ENCODE measurements around the gene TLE4.
"Not testable (repeated sequence)": the region's sequence is repeated elsewhere in the genome, so short reads cannot be mapped to it uniquely, and the experiment has no call there.

TLE4 gene

DNA sequence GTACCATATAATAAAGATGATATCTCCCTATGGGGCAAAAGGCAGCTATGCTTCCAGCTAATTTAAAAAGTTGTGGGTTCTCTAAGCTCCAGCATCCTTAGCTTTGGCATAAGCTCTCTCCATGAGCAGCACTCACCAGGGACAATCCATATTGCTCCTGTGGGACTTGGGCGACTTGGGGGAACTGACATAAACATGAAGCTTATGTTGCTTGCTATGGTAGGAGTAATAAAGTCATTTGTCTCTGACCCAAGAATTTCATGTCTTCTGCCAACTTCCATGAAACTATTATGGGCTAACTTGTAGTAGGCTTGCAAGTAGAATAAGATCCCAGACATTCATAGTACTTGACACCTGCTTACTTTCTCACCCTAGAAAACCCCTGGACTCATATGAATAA, 36.2 kb upstream of the TLE4 start:
- Histone ChIP-seq H3K4me3 (replicated peaks; ENCODE audit: insufficient read depth, low read length) (no peak overlapping the region), H3K27me3 (ENCODE audit: insufficient read depth, poor library complexity, severe bottlenecking) (no peaks in the 10 kb centered on the region), H3K27ac (replicated peaks) (no peak overlapping the region)
- DNase-seq (ENCODE audit: low read depth in 1 of 2, low spot score in 1 of 2), result no peak
- TF ChIP-seq, protein P1, sequence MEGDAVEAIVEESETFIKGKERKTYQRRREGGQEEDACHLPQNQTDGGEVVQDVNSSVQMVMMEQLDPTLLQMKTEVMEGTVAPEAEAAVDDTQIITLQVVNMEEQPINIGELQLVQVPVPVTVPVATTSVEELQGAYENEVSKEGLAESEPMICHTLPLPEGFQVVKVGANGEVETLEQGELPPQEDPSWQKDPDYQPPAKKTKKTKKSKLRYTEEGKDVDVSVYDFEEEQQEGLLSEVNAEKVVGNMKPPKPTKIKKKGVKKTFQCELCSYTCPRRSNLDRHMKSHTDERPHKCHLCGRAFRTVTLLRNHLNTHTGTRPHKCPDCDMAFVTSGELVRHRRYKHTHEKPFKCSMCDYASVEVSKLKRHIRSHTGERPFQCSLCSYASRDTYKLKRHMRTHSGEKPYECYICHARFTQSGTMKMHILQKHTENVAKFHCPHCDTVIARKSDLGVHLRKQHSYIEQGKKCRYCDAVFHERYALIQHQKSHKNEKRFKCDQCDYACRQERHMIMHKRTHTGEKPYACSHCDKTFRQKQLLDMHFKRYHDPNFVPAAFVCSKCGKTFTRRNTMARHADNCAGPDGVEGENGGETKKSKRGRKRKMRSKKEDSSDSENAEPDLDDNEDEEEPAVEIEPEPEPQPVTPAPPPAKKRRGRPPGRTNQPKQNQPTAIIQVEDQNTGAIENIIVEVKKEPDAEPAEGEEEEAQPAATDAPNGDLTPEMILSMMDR (IDR thresholded peaks at IDR 0.05; ENCODE audit: insufficient read depth, low read length), result no peak
- TF ChIP-seq, protein P2, sequence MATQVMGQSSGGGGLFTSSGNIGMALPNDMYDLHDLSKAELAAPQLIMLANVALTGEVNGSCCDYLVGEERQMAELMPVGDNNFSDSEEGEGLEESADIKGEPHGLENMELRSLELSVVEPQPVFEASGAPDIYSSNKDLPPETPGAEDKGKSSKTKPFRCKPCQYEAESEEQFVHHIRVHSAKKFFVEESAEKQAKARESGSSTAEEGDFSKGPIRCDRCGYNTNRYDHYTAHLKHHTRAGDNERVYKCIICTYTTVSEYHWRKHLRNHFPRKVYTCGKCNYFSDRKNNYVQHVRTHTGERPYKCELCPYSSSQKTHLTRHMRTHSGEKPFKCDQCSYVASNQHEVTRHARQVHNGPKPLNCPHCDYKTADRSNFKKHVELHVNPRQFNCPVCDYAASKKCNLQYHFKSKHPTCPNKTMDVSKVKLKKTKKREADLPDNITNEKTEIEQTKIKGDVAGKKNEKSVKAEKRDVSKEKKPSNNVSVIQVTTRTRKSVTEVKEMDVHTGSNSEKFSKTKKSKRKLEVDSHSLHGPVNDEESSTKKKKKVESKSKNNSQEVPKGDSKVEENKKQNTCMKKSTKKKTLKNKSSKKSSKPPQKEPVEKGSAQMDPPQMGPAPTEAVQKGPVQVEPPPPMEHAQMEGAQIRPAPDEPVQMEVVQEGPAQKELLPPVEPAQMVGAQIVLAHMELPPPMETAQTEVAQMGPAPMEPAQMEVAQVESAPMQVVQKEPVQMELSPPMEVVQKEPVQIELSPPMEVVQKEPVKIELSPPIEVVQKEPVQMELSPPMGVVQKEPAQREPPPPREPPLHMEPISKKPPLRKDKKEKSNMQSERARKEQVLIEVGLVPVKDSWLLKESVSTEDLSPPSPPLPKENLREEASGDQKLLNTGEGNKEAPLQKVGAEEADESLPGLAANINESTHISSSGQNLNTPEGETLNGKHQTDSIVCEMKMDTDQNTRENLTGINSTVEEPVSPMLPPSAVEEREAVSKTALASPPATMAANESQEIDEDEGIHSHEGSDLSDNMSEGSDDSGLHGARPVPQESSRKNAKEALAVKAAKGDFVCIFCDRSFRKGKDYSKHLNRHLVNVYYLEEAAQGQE (IDR thresholded peaks at IDR 0.05; ENCODE audit: insufficient replicate concordance, low read depth), result no peak
- TF ChIP-seq GABPA (IDR thresholded peaks at IDR 0.05; ENCODE audit: low read depth) (no peak), SPI1 (IDR thresholded peaks at IDR 0.05; ENCODE audit: borderline replicate concordance, low read depth) (no peak), POLR2AphosphoS5 (IDR thresholded peaks at IDR 0.05; ENCODE audit: low read depth) (no peak)

DNA sequence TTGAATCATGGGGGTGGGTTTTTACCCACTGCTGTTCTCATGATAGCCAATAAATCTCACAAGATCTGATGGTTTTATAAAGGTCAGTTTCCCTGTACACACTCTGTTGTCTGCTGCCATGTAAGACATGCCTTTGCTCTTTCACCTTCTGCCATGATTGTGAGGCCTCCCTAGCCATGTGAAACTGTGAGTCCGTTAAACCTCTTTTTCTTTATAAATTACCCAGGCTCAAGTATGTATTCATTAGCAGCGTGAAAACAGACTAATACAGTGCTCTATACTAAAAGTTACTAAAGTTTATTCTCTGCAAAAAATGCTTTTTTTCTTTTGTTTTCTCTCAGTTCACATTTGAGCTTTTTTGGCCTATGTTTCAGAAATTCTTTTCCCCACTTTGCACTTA, 33.9 kb upstream of the TLE4 start:
- no peak for DNase-seq (ENCODE audit: low read depth in 1 of 2, low spot score in 1 of 2)
- no peak overlapping the region for H3K4me3 ChIP-seq (replicated peaks; ENCODE audit: insufficient read depth, low read length)
- TF ChIP-seq GABPA (IDR thresholded peaks at IDR 0.05; ENCODE audit: low read depth) (no peak), POLR2AphosphoS5 (IDR thresholded peaks at IDR 0.05; ENCODE audit: low read depth) (no peak), SPI1 (IDR thresholded peaks at IDR 0.05; ENCODE audit: borderline replicate concordance, low read depth) (no peak)
- TF ChIP-seq, protein P2 (IDR thresholded peaks at IDR 0.05; ENCODE audit: insufficient replicate concordance, low read depth), result no peak
- TF ChIP-seq, protein P1 (IDR thresholded peaks at IDR 0.05; ENCODE audit: insufficient read depth, low read length), result no peak
- no peaks in the 10 kb centered on the region for H3K27me3 ChIP-seq (ENCODE audit: insufficient read depth, poor library complexity, severe bottlenecking)
- no peak overlapping the region for H3K27ac ChIP-seq (replicated peaks)

DNA sequence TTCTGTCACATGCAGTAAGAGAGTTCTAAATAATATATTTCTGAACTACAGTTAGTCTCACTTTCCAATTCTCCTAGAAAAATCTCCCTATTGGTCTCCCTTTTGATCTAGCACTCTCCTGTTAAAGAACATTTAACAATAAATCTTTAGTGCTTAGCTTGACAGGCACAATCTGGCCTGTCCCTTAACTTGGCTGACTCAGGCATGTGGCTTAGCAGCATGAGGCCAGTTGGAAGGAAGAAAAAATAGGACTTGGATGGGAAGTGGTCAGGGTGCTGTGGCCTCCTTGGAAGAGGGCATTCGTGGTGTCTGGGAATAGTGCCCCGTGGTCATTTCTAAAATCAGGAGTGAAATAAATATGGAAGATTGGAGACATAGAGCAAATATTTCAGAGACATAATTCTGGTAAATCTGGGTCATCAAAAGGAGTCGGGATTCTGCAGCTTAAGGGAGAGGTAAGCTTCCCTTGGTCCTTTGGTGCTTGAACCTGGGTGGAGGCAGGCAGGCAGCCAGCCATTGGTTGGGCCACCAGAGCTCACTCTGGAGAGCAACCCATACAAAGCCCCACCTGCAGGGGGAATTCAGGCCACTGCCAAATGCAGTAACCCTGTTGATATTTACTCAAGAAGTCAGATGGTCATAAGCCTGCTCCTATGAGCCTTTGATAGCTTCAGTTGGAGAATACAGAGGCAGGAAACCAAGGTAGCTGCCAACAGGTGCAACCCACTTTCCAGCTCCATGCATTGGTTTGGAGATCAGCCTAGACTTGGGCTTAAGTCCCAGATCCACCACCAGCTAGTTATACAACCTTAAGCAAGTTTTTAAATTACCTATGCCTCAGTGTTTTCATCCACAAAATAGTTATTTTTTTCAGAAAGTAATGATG, 28.8 kb upstream of the TLE4 start:
- H3K4me3 ChIP-seq (replicated peaks; ENCODE audit: insufficient read depth, low read length), result no peak overlapping the region
- H3K27ac ChIP-seq (replicated peaks), result no peak overlapping the region
- TF ChIP-seq GABPA (IDR thresholded peaks at IDR 0.05; ENCODE audit: low read depth) (no peak), SPI1 (IDR thresholded peaks at IDR 0.05; ENCODE audit: borderline replicate concordance, low read depth) (no peak), POLR2AphosphoS5 (IDR thresholded peaks at IDR 0.05; ENCODE audit: low read depth) (no peak)
- TF ChIP-seq, protein P1 (IDR thresholded peaks at IDR 0.05; ENCODE audit: insufficient read depth, low read length), result no peak
- TF ChIP-seq, protein P2 (IDR thresholded peaks at IDR 0.05; ENCODE audit: insufficient replicate concordance, low read depth), result no peak
- no peak for DNase-seq (ENCODE audit: low read depth in 1 of 2, low spot score in 1 of 2)
- H3K27me3 ChIP-seq (ENCODE audit: insufficient read depth, poor library complexity, severe bottlenecking), result no peaks in the 10 kb centered on the region

DNA sequence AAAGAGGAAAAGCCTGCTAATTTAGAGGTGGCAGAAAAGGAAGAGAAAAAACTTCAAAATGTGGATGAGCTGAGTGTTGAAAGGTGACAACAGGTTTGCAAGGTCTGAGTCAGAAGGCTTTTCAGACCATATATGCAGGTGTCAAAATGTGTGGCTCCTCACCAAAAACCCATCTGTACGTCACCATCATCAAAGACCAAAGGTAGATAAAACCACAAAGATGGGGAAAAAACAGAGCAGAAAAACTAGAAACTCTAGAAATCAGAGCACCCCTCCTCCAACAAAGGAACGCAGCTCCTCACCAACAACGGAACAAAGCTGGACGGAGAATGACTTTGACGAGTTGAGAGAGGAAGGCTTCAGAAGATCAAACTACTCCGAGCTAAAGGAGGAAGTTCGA, 27.4 kb upstream of the TLE4 start:
- not testable (repeated sequence) for H3K4me3 ChIP-seq (replicated peaks; ENCODE audit: insufficient read depth, low read length); H3K27me3 ChIP-seq (ENCODE audit: insufficient read depth, poor library complexity, severe bottlenecking); DNase-seq (ENCODE audit: low read depth in 1 of 2, low spot score in 1 of 2); H3K27ac ChIP-seq (replicated peaks)

Data from HL-60 (cell line).